Endodermal cell (in vitro differentiated cells): Measurements from ENCODE around the gene UBASH3B. TPM values are rescaled to one million over a fixed set of nuclear protein-coding genes. Genes with fewer than 3 reads are reported as not detected.

Experiments
- DNase-seq: peaks from one replicate; pipeline ENCODE4 v3.0.0-alpha.2; 2017
- H3K27ac ChIP-seq: 2 replicates; pipeline ENCODE4 v1.5.1; 2013; ENCODE audit warnings: mild to moderate bottlenecking, low read depth, low read length, moderate library complexity
- H3K27me3 ChIP-seq: 2 replicates; pipeline ENCODE4 v1.6.1; 2013; ENCODE audit warnings: mild to moderate bottlenecking, low read length, moderate library complexity; ENCODE audit not compliant: insufficient read depth, control insufficient read depth, poor library complexity, severe bottlenecking
- H3K36me3 ChIP-seq: 2 replicates; pipeline ENCODE4 v1.7.0; 2013; ENCODE audit warnings: mild to moderate bottlenecking, low read length, moderate library complexity; ENCODE audit not compliant: control insufficient read depth, insufficient read depth
- H3K4me1 ChIP-seq: one replicate; pipeline ENCODE4 v1.7.0; 2013; ENCODE audit warnings: low read length; ENCODE audit not compliant: control insufficient read depth, insufficient read depth
- H3K4me3 ChIP-seq: 2 replicates; pipeline ENCODE4 v1.5.1; 2013; ENCODE audit warnings: mild to moderate bottlenecking, low read length, moderate library complexity
- H3K9ac ChIP-seq: 2 replicates; pipeline ENCODE4 v1.6.1; 2013; ENCODE audit warnings: mild to moderate bottlenecking, low read length, moderate library complexity; ENCODE audit not compliant: poor library complexity, severe bottlenecking; ENCODE audit errors: extremely low read depth
- H3K9me3 ChIP-seq: 2 replicates; pipeline ENCODE4 v1.6.1; 2013; ENCODE audit warnings: mild to moderate bottlenecking, low read length, moderate library complexity; ENCODE audit not compliant: control insufficient read depth
- H3K27ac Mint-ChIP-seq: 2 replicates; pipeline ENCODE4 v1.8.0; 2020; ENCODE audit warnings: mixed read lengths
- H3K27me3 Mint-ChIP-seq: 2 replicates; pipeline ENCODE4 v1.8.0; 2021; ENCODE audit warnings: mild to moderate bottlenecking, mixed read lengths; ENCODE audit not compliant: insufficient read depth
- H3K36me3 Mint-ChIP-seq: 2 replicates; pipeline ENCODE4 v1.8.0; 2020; ENCODE audit warnings: low read depth, mixed read lengths
- H3K4me1 Mint-ChIP-seq: 2 replicates; pipeline ENCODE4 v1.8.0; 2020; ENCODE audit warnings: mixed read lengths
- H3K4me3 Mint-ChIP-seq: 2 replicates; pipeline ENCODE4 v1.8.0; 2020; ENCODE audit warnings: mild to moderate bottlenecking, moderate library complexity, mixed read lengths
- H3K9me3 Mint-ChIP-seq: 2 replicates; pipeline ENCODE4 v1.8.0; 2020; ENCODE audit warnings: mild to moderate bottlenecking, mixed read lengths
- CTCF ChIP-seq: fragments of 200-600 bp; sonication (generic); conservative IDR thresholded peaks from 2 replicates; pipeline ENCODE4 v1.5.0; 2021; ENCODE audit warnings: antibody characterized with exemption, mild to moderate bottlenecking
- WGBS, 2 experiments: methylation state at CpG; one replicate each; pipeline versions ENCODE4 v1.1.5 to v1.1.7; 2013; ENCODE audit warnings: missing lambda C conversion rate in 2 of 2, mixed read lengths in 1 of 2; ENCODE audit not compliant: insufficient coverage in 1 of 2, insufficient read length in 1 of 2; 5-methylcytosine and 5-hydroxymethylcytosine counted together
- total RNA-seq, 2 donors: library from RNA; stranded (reverse); fragmentation: NEBNext Ultra II Directional in 1 of 2; extraction: Animal tissue kit (Norgen Biotek cat#: 25700) in 1 of 2; gene quantifications; 2 replicates in 1 of 2; 3 replicates in 1 of 2; pipeline ENCODE4 v1.2.1, GENCODE V29; 2021

Gene UBASH3B
- total RNA-seq, 2 donors from 2014 or later, result 6.0 to 9.0 TPM

GRCh38 chr11:122804796-122805195 is 149.3 kb downstream of the UBASH3B start:
- no peak overlapping the region for H3K27ac Mint-ChIP-seq
- H3K9me3 ChIP-seq, result no peaks in the 10 kb centered on the region
- WGBS, 2 experiments, result 82 to 84% methylated on average over 5 to 6 of the region's 6 CpGs
- no peaks in the 10 kb centered on the region for H3K27me3 ChIP-seq
- H3K36me3 ChIP-seq, result no peaks in the 10 kb centered on the region
- H3K4me3 ChIP-seq, result no peak overlapping the region
- DNase-seq, result no peak
- peaks cover 17% of the 10 kb centered on the region for H3K27me3 Mint-ChIP-seq
- H3K27ac ChIP-seq, result no peak overlapping the region
- no peaks in the 10 kb centered on the region for H3K36me3 Mint-ChIP-seq
- no peaks in the 10 kb centered on the region for H3K4me1 ChIP-seq
- no peak overlapping the region for H3K4me3 Mint-ChIP-seq
- no peak overlapping the region for H3K9ac ChIP-seq
- peaks cover 27% of the 10 kb centered on the region for H3K4me1 Mint-ChIP-seq
- H3K9me3 Mint-ChIP-seq, result no peaks in the 10 kb centered on the region
- no peak for TF ChIP-seq CTCF

- Histone ChIP-seq H3K27me3 (no peaks in the 10 kb centered on the region), H3K4me3 (no peak overlapping the region), H3K4me1 (no peaks in the 10 kb centered on the region), H3K36me3 (no peaks in the 10 kb centered on the region), H3K9me3 (no peaks in the 10 kb centered on the region), H3K9ac (no peak overlapping the region), H3K27ac (no peak overlapping the region)
- 88 to 89% methylated on average over 6 to 8 of the region's 8 CpGs for WGBS, 2 experiments
- H3K4me1 Mint-ChIP-seq, result peaks cover 25% of the 10 kb centered on the region
- no peak overlapping the region for H3K27ac Mint-ChIP-seq
- no peak for TF ChIP-seq CTCF
- no peak for DNase-seq
- H3K4me3 Mint-ChIP-seq, result no peak overlapping the region
- no peaks in the 10 kb centered on the region for H3K9me3 Mint-ChIP-seq
- no peaks in the 10 kb centered on the region for H3K36me3 Mint-ChIP-seq
- H3K27me3 Mint-ChIP-seq, result peaks cover 17% of the 10 kb centered on the region
These were observed 152.4 kb downstream of the UBASH3B start for GRCh38 chr11:122807731-122808477.

GRCh38 chr11:122808478-122808869 is 153.0 kb downstream of the UBASH3B start:
- DNase-seq, result no peak
- Histone ChIP-seq H3K4me1 (no peaks in the 10 kb centered on the region), H3K9me3 (no peaks in the 10 kb centered on the region), H3K27me3 (no peaks in the 10 kb centered on the region), H3K27ac (no peak overlapping the region), H3K36me3 (no peaks in the 10 kb centered on the region), H3K9ac (no peak overlapping the region), H3K4me3 (no peak overlapping the region)
- H3K27me3 Mint-ChIP-seq, result peaks cover 17% of the 10 kb centered on the region
- H3K4me3 Mint-ChIP-seq, result no peak overlapping the region
- H3K9me3 Mint-ChIP-seq, result no peaks in the 10 kb centered on the region
- H3K4me1 Mint-ChIP-seq, result peaks cover 24% of the 10 kb centered on the region
- no peaks in the 10 kb centered on the region for H3K36me3 Mint-ChIP-seq
- WGBS, 2 experiments, result 73 to 100% methylated on average over 1 to 2 of the region's 2 CpGs
- no peak overlapping the region for H3K27ac Mint-ChIP-seq
- TF ChIP-seq CTCF, result no peak
